ENCODE results near the gene GGPS1.

DNA sequence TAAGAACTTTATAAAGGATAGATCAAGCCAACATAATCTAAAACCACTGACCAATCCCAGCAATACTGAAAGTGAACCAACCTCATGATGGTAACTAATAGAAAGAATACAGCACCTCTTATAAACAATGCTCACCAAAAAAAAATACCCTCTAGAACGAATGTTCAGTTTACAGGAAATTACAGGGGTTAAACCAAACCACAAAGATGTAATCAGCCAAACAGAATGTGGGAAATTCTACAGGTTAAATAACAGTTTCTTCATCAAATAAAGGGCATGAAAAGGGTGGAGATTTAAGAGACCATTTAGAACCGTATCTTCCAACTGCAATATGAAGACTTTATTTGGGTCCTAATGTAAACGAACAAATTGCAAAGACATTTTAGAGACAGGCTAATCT, 30.8 kb upstream of the GGPS1 start:
- TF ChIP-seq, protein P1, sequence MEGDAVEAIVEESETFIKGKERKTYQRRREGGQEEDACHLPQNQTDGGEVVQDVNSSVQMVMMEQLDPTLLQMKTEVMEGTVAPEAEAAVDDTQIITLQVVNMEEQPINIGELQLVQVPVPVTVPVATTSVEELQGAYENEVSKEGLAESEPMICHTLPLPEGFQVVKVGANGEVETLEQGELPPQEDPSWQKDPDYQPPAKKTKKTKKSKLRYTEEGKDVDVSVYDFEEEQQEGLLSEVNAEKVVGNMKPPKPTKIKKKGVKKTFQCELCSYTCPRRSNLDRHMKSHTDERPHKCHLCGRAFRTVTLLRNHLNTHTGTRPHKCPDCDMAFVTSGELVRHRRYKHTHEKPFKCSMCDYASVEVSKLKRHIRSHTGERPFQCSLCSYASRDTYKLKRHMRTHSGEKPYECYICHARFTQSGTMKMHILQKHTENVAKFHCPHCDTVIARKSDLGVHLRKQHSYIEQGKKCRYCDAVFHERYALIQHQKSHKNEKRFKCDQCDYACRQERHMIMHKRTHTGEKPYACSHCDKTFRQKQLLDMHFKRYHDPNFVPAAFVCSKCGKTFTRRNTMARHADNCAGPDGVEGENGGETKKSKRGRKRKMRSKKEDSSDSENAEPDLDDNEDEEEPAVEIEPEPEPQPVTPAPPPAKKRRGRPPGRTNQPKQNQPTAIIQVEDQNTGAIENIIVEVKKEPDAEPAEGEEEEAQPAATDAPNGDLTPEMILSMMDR (IDR thresholded peaks at IDR 0.05; ENCODE audit: control extremely low read depth in 1 of 3, insufficient read depth in 1 of 3, low read depth in 1 of 3, low read length in 3 of 3), result no peak
- TF ChIP-seq CBX8 (IDR thresholded peaks at IDR 0.05; ENCODE audit: borderline replicate concordance, low read depth, low read length) (no peak), SRF (IDR thresholded peaks at IDR 0.05; ENCODE audit: low read depth, low read length) (no peak), FOSL1 (IDR thresholded peaks at IDR 0.05; ENCODE audit: insufficient read depth, low read depth, low read length) (no peak), RFX5 (IDR thresholded peaks at IDR 0.05; ENCODE audit: borderline replicate concordance, low read depth, low read length) (no peak), POLR2A (IDR thresholded peaks at IDR 0.05; ENCODE audit: control extremely low read depth in 1 of 2, low read depth in 2 of 2, low read length in 2 of 2) (no peak), CREB1 (IDR thresholded peaks at IDR 0.05) (no peak), POLR2AphosphoS5 (IDR thresholded peaks at IDR 0.05; ENCODE audit: low read depth, low read length) (no peak), RNF2 (IDR thresholded peaks at IDR 0.05; ENCODE audit: borderline replicate concordance, low read depth, low read length, missing control alignments, poor library complexity, severe bottlenecking) (no peak), SIN3A (conservative IDR thresholded peaks at IDR 0.05 in 1 of 2, IDR thresholded peaks at IDR 0.05 in 1 of 2; ENCODE audit: low read depth in 1 of 2, low read length in 2 of 2) (no peak)

All from H1 (cell line).